Hepatocyte (in vitro differentiated cells): Measurements from ENCODE around the gene GAREM2.

Experiments used
- EZH2 ChIP-seq: fragments of 200-600 bp; sonication (generic); IDR thresholded peaks from 2 replicates; pipeline ENCODE4 v1.6.1; 2016; ENCODE audit warnings: antibody characterized with exemption, mild to moderate bottlenecking, borderline replicate concordance
- EZH2phosphoT487 ChIP-seq: fragments of 200-600 bp; sonication (generic); IDR thresholded peaks from one replicate; pipeline ENCODE4 v1.6.1; 2018; ENCODE audit warnings: antibody characterized with exemption, mild to moderate bottlenecking, low read depth, moderate library complexity; ENCODE audit not compliant: unreplicated experiment, severe bottlenecking
- TF ChIP-seq, protein P1 (sequence below): fragments of 200-600 bp; sonication (generic); IDR thresholded peaks from 2 replicates; pipeline ENCODE4 v1.5.1; 2016; ENCODE audit warnings: antibody characterized with exemption, mild to moderate bottlenecking; ENCODE audit not compliant: poor library complexity

- TF ChIP-seq EZH2 (no peak), EZH2phosphoT487 (no peak)
- TF ChIP-seq, protein P1, sequence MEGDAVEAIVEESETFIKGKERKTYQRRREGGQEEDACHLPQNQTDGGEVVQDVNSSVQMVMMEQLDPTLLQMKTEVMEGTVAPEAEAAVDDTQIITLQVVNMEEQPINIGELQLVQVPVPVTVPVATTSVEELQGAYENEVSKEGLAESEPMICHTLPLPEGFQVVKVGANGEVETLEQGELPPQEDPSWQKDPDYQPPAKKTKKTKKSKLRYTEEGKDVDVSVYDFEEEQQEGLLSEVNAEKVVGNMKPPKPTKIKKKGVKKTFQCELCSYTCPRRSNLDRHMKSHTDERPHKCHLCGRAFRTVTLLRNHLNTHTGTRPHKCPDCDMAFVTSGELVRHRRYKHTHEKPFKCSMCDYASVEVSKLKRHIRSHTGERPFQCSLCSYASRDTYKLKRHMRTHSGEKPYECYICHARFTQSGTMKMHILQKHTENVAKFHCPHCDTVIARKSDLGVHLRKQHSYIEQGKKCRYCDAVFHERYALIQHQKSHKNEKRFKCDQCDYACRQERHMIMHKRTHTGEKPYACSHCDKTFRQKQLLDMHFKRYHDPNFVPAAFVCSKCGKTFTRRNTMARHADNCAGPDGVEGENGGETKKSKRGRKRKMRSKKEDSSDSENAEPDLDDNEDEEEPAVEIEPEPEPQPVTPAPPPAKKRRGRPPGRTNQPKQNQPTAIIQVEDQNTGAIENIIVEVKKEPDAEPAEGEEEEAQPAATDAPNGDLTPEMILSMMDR: no peak
Measured at GRCh38 chr2:26165403-26165802, 7.5 kb upstream of the GAREM2 start.
